Measurements from ENCODE around the gene CRB3. TPM values are rescaled to one million over a fixed set of nuclear protein-coding genes. Genes with fewer than 3 reads are reported as not detected.
A peak's percentile ranks its signal among the peaks of the same experiment; 100 is the strongest.

The CRB3 gene
- 1 to 10 TPM in 1 of 6 donors, under 1 TPM in 1, not detected in 4; 0.88 to 1.6 TPM for polyA plus RNA-seq (ENCODE audit: low read depth in 6 of 6)

- H3K4me1 Mint-ChIP-seq, result peaks cover 20 to 25% (median 21%) of the 10 kb centered on the region in 3 donors
- H3K36me3 Mint-ChIP-seq, result peaks cover 0 to 9% of the 10 kb centered on the region in 2 donors
- ATAC-seq (ENCODE audit: low read depth in 2 of 2), result no peak
- H3K4me3 Mint-ChIP-seq, result peak within 1 kb of the TSS; percentile 56 to 71 (median 64)
- H3K27me3 Mint-ChIP-seq, result peaks cover 0 to 13% (median 12%) of the 10 kb centered on the region in 3 donors
- peak within 1 kb of the TSS in 2 of 6 donors; percentile 48 to 74 for H3K27ac Mint-ChIP-seq
- no peak for DNase-seq
- no peaks in the 10 kb centered on the region for H3K9me3 Mint-ChIP-seq
These were observed at the start of gene CRB3 for GRCh38 chr19:6464070-6464873. CRB3 (plus strand) TSS chr19:6464271; CDS start chr19:6464702, 431 bp downstream.

GRCh38 chr19:6414793-6415590, 49.1 kb upstream of the CRB3 start:
- Mint-ChIP-seq H3K36me3 (no peaks in the 10 kb centered on the region), H3K27me3 (no peaks in the 10 kb centered on the region)
- ATAC-seq (ENCODE audit: low read depth in 2 of 2), result no peak

GRCh38 chr19:6415591-6416190, 48.4 kb upstream of the CRB3 start:
- Mint-ChIP-seq H3K27me3 (no peaks in the 10 kb centered on the region), H3K27ac (no peak overlapping the region), H3K36me3 (no peaks in the 10 kb centered on the region), H3K9me3 (no peaks in the 10 kb centered on the region), H3K4me1 (no peaks in the 10 kb centered on the region), H3K4me3 (no peak overlapping the region)
- DNase-seq, result no peak
- ATAC-seq (ENCODE audit: low read depth in 2 of 2), result no peak

More at GRCh38 chr19:6414793-6415590, 49.1 kb upstream of the CRB3 start:
- Mint-ChIP-seq H3K4me1 (no peaks in the 10 kb centered on the region), H3K9me3 (no peaks in the 10 kb centered on the region), H3K4me3 (no peak overlapping the region), H3K27ac (no peak overlapping the region)
- no peak for DNase-seq

GRCh38 chr19:6416658-6417405, 47.2 kb upstream of the CRB3 start:
- no peaks in the 10 kb centered on the region for H3K9me3 Mint-ChIP-seq
- no peak overlapping the region for H3K27ac Mint-ChIP-seq
- ATAC-seq (ENCODE audit: low read depth in 2 of 2) (no peak), DNase-seq (no peak)
- no peaks in the 10 kb centered on the region for H3K36me3 Mint-ChIP-seq
- peaks cover 0 to 6% (median 5%) of the 10 kb centered on the region in 3 donors for H3K4me1 Mint-ChIP-seq
- H3K4me3 Mint-ChIP-seq, result no peak overlapping the region
- no peaks in the 10 kb centered on the region for H3K27me3 Mint-ChIP-seq

GRCh38 chr19:6417713-6418561, 46.1 kb upstream of the CRB3 start:
- H3K27ac Mint-ChIP-seq, result no peak overlapping the region

GRCh38 chr19:6418562-6418932, 45.5 kb upstream of the CRB3 start:
- H3K36me3 Mint-ChIP-seq, result no peaks in the 10 kb centered on the region
- H3K9me3 Mint-ChIP-seq, result no peaks in the 10 kb centered on the region
- no peak overlapping the region for H3K27ac Mint-ChIP-seq
- ATAC-seq (ENCODE audit: low read depth in 2 of 2) (no peak), DNase-seq (no peak)
- H3K4me3 Mint-ChIP-seq, result peak overlapping the region in 1 of 8 donors; percentile 41
- peaks cover 15 to 23% (median 22%) of the 10 kb centered on the region in 3 donors for H3K4me1 Mint-ChIP-seq
- H3K27me3 Mint-ChIP-seq, result no peaks in the 10 kb centered on the region

More at GRCh38 chr19:6417713-6418561, 46.1 kb upstream of the CRB3 start:
- Mint-ChIP-seq H3K4me3 (no peak overlapping the region), H3K36me3 (no peaks in the 10 kb centered on the region), H3K4me1 (peaks cover 9 to 17% (median 16%) of the 10 kb centered on the region in 3 donors), H3K27me3 (no peaks in the 10 kb centered on the region), H3K9me3 (no peaks in the 10 kb centered on the region)
- ATAC-seq (ENCODE audit: low read depth in 2 of 2) (no peak), DNase-seq (no peak)

- no peak for DNase-seq
- H3K4me3 Mint-ChIP-seq, result peak overlapping the region in 4 of 8 donors; percentile 12 to 88 (median 45)
- H3K27me3 Mint-ChIP-seq, result no peaks in the 10 kb centered on the region
- no peak for ATAC-seq (ENCODE audit: low read depth in 2 of 2)
- peaks cover 0 to 4% (median 0%) of the 10 kb centered on the region in 7 donors for H3K9me3 Mint-ChIP-seq
- peaks cover 28 to 37% (median 34%) of the 10 kb centered on the region in 3 donors for H3K4me1 Mint-ChIP-seq
- H3K27ac Mint-ChIP-seq, result peak overlapping the region in 3 of 6 donors; percentile 50 to 64 (median 51)
- H3K36me3 Mint-ChIP-seq, result no peaks in the 10 kb centered on the region
These were observed 42.7 kb upstream of the CRB3 start for GRCh38 chr19:6421075-6422014.

GRCh38 chr19:6423499-6424194, 40.4 kb upstream of the CRB3 start:
- peaks cover 30 to 37% (median 34%) of the 10 kb centered on the region in 3 donors for H3K4me1 Mint-ChIP-seq
- peaks cover 0 to 6% (median 0%) of the 10 kb centered on the region in 3 donors for H3K27me3 Mint-ChIP-seq
- DNase-seq, result no peak
- peak overlapping the region; percentile 56 to 92 (median 86) for H3K4me3 Mint-ChIP-seq
- H3K9me3 Mint-ChIP-seq, result peaks cover 0 to 4% (median 0%) of the 10 kb centered on the region in 7 donors
- no peaks in the 10 kb centered on the region for H3K36me3 Mint-ChIP-seq
- no peak for ATAC-seq (ENCODE audit: low read depth in 2 of 2)
- peak overlapping the region in 5 of 6 donors; percentile 67 to 85 (median 79) for H3K27ac Mint-ChIP-seq

- Mint-ChIP-seq H3K4me1 (peaks cover 31 to 37% (median 35%) of the 10 kb centered on the region in 3 donors), H3K27ac (peak within 1 kb of the TSS; percentile 79 to 99 (median 89)), H3K9me3 (peaks cover 0 to 4% (median 0%) of the 10 kb centered on the region in 7 donors), H3K27me3 (peaks cover 0 to 6% (median 0%) of the 10 kb centered on the region in 3 donors), H3K36me3 (no peaks in the 10 kb centered on the region), H3K4me3 (peak within 1 kb of the TSS; percentile 56 to 94 (median 88))
- ATAC-seq (ENCODE audit: low read depth in 2 of 2) (no peak), DNase-seq (peak; percentile 16)
These were observed 39.7 kb upstream of the CRB3 start, which contains the start of gene KHSRP for GRCh38 chr19:6424195-6424938. KHSRP (minus strand) TSS chr19:6424811; CDS start chr19:6424701, 110 bp downstream.

All from naive B cell (primary cell).